Fibroblast of mammary gland (primary cell): ENCODE data around the gene CCDC13.

Experiments
- DNase-seq: peaks from one replicate; pipeline ENCODE4 v3.0.0-alpha.2; 2010; ENCODE audit warnings: low read depth
- H3K4me3 ChIP-seq: 2 replicates; pipeline ENCODE4 v1.5.1; 2011; ENCODE audit warnings: low read depth, mild to moderate bottlenecking, low read length, moderate library complexity; ENCODE audit not compliant: control insufficient read depth
- TF ChIP-seq, protein P1 (sequence below): conservative IDR thresholded peaks from 2 replicates; pipeline ENCODE4 v1.5.1; 2011; ENCODE audit warnings: low read depth, low read length, inconsistent platforms; ENCODE audit not compliant: control insufficient read depth, insufficient read depth

Gene CCDC13

DNA sequence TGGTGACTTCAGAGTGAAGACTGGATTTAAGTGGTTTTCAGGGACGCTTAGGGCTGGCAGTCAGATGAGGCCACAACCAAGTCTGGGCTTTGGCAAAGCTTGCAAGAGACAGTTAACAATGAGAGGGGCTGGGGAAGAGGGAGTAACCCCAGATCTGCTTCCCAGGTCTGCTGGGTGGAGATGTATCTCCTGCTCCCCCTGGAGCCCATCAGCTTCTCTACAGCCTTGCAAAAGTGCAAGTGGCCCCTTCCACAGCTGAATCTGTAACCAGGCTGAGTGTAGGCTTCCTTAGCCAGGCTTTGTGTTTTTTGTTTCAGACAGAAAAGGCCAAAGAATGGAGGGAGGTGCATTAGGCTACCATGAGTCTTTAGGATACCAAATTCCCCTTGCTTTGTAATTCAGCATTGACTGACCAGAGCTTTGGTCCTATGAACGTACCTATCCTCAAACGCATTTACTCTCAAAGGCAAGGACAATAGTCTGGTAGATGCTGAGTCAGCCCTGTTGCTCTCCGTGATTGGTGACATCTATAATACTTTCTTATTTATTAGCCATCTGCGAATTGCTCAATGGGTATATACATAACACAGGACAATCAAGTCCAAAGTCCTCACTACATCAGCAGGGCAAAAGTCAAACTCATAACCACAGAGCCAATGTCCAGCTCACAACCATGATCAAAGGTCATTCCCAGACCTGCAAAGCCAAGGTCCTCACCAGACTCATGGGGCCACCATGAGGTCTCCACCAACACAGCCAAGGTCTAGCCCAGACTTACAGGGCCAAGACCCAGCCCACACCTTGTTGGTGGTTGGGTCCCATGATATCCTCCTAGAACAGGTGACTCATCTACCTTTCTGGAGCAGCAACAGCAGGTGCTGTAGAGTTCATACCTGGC, 17.1 kb downstream of the CCDC13 start:
- DNase-seq = peak; percentile 53
- H3K4me3 ChIP-seq = no peak overlapping the region
- TF ChIP-seq, protein P1, sequence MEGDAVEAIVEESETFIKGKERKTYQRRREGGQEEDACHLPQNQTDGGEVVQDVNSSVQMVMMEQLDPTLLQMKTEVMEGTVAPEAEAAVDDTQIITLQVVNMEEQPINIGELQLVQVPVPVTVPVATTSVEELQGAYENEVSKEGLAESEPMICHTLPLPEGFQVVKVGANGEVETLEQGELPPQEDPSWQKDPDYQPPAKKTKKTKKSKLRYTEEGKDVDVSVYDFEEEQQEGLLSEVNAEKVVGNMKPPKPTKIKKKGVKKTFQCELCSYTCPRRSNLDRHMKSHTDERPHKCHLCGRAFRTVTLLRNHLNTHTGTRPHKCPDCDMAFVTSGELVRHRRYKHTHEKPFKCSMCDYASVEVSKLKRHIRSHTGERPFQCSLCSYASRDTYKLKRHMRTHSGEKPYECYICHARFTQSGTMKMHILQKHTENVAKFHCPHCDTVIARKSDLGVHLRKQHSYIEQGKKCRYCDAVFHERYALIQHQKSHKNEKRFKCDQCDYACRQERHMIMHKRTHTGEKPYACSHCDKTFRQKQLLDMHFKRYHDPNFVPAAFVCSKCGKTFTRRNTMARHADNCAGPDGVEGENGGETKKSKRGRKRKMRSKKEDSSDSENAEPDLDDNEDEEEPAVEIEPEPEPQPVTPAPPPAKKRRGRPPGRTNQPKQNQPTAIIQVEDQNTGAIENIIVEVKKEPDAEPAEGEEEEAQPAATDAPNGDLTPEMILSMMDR = peak; percentile 71

GRCh38 chr3:42753757-42754156, 19.3 kb downstream of the CCDC13 start:
- no peak overlapping the region for H3K4me3 ChIP-seq
- no peak for DNase-seq
- TF ChIP-seq, protein P1 = no peak

DNA sequence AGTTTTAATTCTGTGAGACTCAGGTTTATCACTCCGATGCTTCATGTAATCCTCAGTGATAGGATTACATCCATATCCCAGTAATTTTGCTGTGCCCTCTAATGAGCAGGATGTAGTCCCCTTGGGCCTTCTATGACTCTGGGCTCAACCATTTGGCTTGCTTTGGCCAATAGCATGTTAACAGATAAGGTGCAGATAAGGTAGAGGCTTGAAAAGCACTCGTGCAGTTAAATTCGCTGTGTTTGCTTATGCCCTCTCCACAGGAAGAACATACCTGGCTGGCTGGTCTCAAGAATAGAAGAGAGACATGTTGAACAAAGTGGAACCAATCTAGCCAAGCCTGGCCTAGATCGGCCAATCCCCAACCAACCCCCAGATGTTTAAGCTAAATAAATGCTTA, 20.1 kb downstream of the CCDC13 start:
- TF ChIP-seq, protein P1 = no peak
- no peak for DNase-seq
- no peak overlapping the region for H3K4me3 ChIP-seq

- no peak for DNase-seq
- H3K4me3 ChIP-seq = no peak overlapping the region
- TF ChIP-seq, protein P1 = no peak
Observed at GRCh38 chr3:42752441-42752840, 20.6 kb downstream of the CCDC13 start.

GRCh38 chr3:42751609-42752008, 21.4 kb downstream of the CCDC13 start:
- no peak for DNase-seq
- TF ChIP-seq, protein P1 = no peak
- no peak overlapping the region for H3K4me3 ChIP-seq

GRCh38 chr3:42750834-42751233, 22.2 kb downstream of the CCDC13 start:
- H3K4me3 ChIP-seq = no peak overlapping the region
- DNase-seq = no peak
- TF ChIP-seq, protein P1 = no peak
